22Rv1 (cell line): Measurements from ENCODE around the gene HDHD5.

Experiments
- CTCF ChIP-seq: fragments of 450-650 bp; IDR thresholded peaks from 2 replicates; pipeline ENCODE4 v1.5.1; 2017; ENCODE audit warnings: mild to moderate bottlenecking
- ZFX ChIP-seq: fragments of 450-650 bp; IDR thresholded peaks from 2 replicates; pipeline ENCODE4 v1.6.1; 2017; ENCODE audit warnings: antibody characterized with exemption, borderline replicate concordance

GRCh38 chr22:17135153-17135760 lies 23.8 kb downstream of the HDHD5 start:
- TF ChIP-seq CTCF = no peak
- TF ChIP-seq ZFX = no peak
